CD4-positive, alpha-beta T cell treated with Interferon gamma for 1 hour (primary cell): ENCODE measurements around the gene SCCPDH.
"Not testable (repeated sequence)": the region's sequence is repeated elsewhere in the genome, so short reads cannot be mapped to it uniquely, and the experiment has no call there.

ENCODE experiments used
- DNase-seq: peaks from one replicate; pipeline ENCODE4 v3.0.0-alpha.2; 2020

Gene SCCPDH

DNA sequence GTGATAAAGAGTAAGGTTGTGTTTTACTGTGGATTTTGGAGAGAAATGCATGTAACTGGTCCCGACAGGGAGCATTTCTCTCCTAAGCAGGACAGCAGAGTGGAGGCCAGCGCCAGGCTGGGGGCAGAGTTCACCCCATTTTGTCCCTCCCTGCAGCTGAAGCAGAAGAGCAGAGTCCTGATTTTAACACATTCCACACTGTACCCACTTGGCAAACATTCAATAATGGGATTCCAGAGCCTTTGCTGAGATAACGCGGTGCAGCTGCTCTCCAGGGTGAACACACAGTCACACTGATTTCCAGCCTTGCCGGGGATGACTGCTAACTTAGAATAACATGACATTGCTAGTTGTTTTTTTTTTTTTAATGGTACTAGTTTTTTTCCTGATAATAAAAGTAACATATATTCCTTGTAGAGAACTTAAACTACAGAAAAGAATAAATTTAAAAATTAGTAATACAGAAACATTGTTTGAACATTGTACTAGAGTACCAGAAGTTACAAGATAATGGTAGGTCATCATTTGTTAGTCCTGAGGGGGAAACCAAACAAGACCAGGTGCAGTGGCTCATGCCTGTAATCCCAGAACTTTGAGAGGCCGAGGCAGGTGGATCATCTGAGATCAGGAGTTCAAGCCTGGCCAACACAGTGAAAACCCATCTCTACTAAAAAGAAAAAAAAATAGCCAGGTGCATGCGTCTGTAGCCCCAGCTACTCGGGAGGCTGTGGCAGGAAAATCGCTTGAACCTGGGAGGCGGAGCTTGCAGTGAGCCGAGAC lies 77.2 kb downstream of the SCCPDH start:
- DNase-seq = no peak

DNA sequence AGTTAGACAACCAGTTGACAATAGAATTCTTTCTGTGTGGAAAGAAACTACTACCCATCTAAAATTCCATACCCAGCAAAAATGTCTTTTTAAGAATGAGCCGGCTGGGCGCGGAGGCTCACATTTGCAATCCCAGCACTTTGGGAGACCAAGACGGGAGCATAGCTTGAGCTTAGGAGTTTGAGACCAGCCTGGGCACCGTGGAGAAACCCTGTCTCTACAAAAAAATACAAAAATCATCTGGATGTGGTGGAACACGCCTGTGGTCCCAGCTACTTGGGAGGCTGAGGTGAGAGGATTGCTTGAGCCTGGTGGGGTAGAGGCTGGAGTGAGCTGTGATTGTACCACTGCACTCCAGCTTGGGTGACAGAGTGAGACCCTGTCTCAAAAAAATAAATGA lies 79.2 kb downstream of the SCCPDH start:
- DNase-seq = no peak

GRCh38 chr1:246803883-246804282 lies 79.7 kb downstream of the SCCPDH start:
- no peak for DNase-seq

DNA sequence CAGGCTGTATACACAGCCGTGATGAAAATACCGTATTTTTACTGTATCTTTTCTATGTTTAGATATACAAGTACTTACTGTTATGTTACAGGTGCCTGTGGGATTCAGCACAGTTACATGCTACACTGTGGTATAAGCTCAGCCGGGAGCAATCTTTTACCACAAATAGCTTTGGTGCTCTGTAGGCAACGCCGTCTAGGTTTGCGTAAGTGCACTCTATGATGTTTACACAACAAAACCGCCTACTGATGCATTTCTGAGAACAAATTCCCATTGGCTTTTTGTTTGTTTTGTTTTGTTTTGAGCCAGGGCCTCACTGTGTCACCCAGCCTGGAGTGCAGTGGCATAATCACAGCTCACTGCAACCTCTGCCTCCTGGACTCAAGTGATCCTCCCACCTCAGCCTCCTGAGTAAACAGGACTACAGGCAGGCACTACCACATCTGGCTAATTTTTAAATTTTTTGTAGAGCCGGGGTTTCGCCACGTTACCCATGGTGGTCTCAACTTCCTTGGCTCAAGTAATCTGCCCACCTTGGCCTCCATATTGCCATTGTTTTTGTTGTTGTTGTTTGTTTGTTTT lies 81.0 kb downstream of the SCCPDH start:
- no peak for DNase-seq

- DNase-seq = no peak
These were observed 85.3 kb downstream of the SCCPDH start for GRCh38 chr1:246809473-246809872.

- DNase-seq = no peak
These were observed 87.8 kb downstream of the SCCPDH start for GRCh38 chr1:246811985-246812384.

DNA sequence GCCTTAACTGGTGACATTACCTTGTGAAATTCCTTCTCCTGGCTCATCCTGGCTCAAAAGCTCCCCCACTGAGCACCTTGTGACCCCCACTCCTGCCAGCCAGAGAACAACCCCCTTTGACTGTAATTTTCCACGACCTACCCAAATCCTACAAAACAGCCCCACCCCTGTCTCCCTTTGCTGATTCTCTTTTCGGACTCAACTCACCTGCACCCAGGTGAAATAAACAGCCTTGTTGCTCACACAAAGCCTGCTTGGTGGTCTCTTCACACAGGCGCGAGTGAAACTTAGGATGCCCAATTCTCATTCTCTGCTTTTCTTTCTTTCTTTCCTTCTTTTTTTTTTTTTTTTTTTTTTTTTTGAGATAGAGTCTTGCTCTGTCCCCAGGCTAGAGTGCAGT lies 89.1 kb downstream of the SCCPDH start:
- not testable (repeated sequence) for DNase-seq

DNA sequence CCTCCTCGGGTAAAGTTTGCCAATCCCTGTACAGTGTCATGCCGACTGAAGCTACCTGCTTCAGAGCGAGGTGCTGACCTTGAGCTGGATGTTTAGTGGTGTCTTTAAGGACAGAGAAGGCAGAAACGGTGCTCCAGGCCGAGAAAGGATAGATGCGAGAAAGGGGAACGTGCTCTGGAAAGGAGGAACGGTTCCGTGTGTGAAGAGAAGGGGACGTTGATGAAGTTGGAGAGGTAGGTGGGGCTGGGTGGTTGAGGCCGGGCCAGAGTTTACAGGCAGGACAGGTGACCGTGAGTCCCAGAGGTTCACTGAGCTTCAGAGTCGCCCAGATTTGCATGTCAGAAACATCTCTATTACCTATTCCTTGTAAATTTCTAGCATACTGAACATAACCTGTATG lies 90.7 kb downstream of the SCCPDH start:
- DNase-seq = no peak

DNA sequence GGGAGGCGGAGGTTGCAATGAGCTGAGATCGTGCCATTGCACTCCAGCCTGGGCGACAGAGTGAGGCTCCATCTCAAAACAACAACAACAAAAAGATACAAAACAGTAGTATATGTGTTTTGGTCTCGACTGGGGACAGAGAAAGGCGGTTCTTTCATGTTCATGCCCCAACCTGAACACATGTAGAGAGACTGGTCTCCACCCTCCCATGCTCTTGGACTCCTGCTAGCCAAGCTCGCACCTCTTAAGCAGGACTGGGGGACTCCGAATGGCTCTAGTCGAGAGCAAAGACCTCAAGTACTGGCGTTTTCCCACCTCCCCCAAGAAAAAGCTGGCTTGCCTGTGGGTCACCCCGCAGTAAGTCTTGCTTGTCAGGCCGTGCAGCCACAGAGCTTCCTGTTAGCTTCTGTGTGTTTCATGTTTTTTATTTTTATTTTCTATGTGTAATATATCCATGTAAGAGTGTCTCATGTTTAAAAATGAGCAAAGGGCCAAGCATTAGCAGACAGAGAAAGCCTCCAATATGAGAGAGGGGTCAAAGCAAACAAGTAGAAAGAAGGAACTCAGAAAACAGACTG lies 91.6 kb downstream of the SCCPDH start:
- DNase-seq = no peak
